H9 (cell line): ENCODE results near the gene APBB3. TPM values are rescaled to one million over a fixed set of nuclear protein-coding genes. Genes with fewer than 3 reads are reported as not detected.

ENCODE experiments used
- DNase-seq: peaks from one replicate; pipeline ENCODE4 v3.0.0-alpha.2; 2017
- H2AFZ ChIP-seq: one replicate; pipeline ENCODE4 v1.6.1; 2013; ENCODE audit warnings: mild to moderate bottlenecking, low read length, control low read depth, moderate library complexity
- H2AK5ac ChIP-seq: 2 replicates; pipeline ENCODE4 v1.6.1; 2013; ENCODE audit warnings: low read length, control low read depth, mixed read lengths; ENCODE audit not compliant: insufficient read length
- H2BK120ac ChIP-seq: one replicate; pipeline ENCODE4 v1.6.1; 2013; ENCODE audit warnings: low read depth, mild to moderate bottlenecking, low read length, control low read depth, inconsistent platforms; ENCODE audit not compliant: poor library complexity, severe bottlenecking
- H2BK12ac ChIP-seq: 2 replicates; pipeline ENCODE4 v1.6.1; 2013; ENCODE audit warnings: low read length, control low read depth, mixed read lengths, low read depth; ENCODE audit not compliant: insufficient read length
- H2BK15ac ChIP-seq: 2 replicates; pipeline ENCODE4 v1.6.1; 2013; ENCODE audit warnings: low read depth, low read length, control low read depth
- H2BK20ac ChIP-seq: one replicate; pipeline ENCODE4 v1.6.1; 2013; ENCODE audit warnings: low read depth, mild to moderate bottlenecking, low read length, control low read depth, inconsistent platforms; ENCODE audit not compliant: poor library complexity, severe bottlenecking
- H2BK5ac ChIP-seq: 2 replicates; pipeline ENCODE4 v1.6.1; 2013; ENCODE audit warnings: low read length, control low read depth, mixed read lengths; ENCODE audit not compliant: insufficient read length
- H3K14ac ChIP-seq: 2 replicates; pipeline ENCODE4 v1.6.1; 2013; ENCODE audit warnings: low read length, control low read depth; ENCODE audit not compliant: insufficient read depth
- H3K18ac ChIP-seq: 2 replicates; pipeline ENCODE4 v1.6.1; 2013; ENCODE audit warnings: low read depth, mild to moderate bottlenecking, mixed read lengths, low read length, control low read depth; ENCODE audit not compliant: insufficient read length
- H3K23ac ChIP-seq: 2 replicates; pipeline ENCODE4 v1.6.1; 2013; ENCODE audit warnings: low read length, control low read depth, mixed read lengths, low read depth; ENCODE audit not compliant: insufficient read length
- H3K23me2 ChIP-seq: 2 replicates; pipeline ENCODE4 v1.6.1; 2013; ENCODE audit warnings: low read depth, mild to moderate bottlenecking, mixed read lengths, low read length, control low read depth; ENCODE audit not compliant: insufficient read length, poor library complexity, severe bottlenecking
- H3K27ac ChIP-seq: 2 replicates; pipeline ENCODE4 v1.5.1; 2013; ENCODE audit warnings: low read length, control low read depth, mixed read lengths, low read depth; ENCODE audit not compliant: insufficient read length
- H3K27me3 ChIP-seq: 2 replicates; pipeline ENCODE4 v1.6.1; 2013; ENCODE audit warnings: low read length, control low read depth, inconsistent platforms; ENCODE audit not compliant: insufficient read depth
- H3K4ac ChIP-seq: 2 replicates; pipeline ENCODE4 v1.6.1; 2013; ENCODE audit warnings: low read depth, mild to moderate bottlenecking, control low read depth, inconsistent platforms, low read length, moderate library complexity
- H3K4me1 ChIP-seq: 2 replicates; pipeline ENCODE4 v1.6.1; 2013; ENCODE audit warnings: low read length, control low read depth, inconsistent platforms; ENCODE audit not compliant: insufficient read depth
- H3K4me2 ChIP-seq: 2 replicates; pipeline ENCODE4 v1.6.1; 2013; ENCODE audit warnings: low read length, control low read depth, mixed read lengths; ENCODE audit not compliant: insufficient read length, insufficient read depth
- H3K56ac ChIP-seq: 2 replicates; pipeline ENCODE4 v1.6.1; 2013; ENCODE audit warnings: low read depth, mild to moderate bottlenecking, mixed read lengths, low read length, control low read depth; ENCODE audit not compliant: insufficient read length
- H3K79me1 ChIP-seq: 2 replicates; pipeline ENCODE4 v1.6.1; 2013; ENCODE audit warnings: low read depth, mild to moderate bottlenecking, moderate library complexity, low read length, control low read depth, inconsistent platforms; ENCODE audit not compliant: insufficient read depth, poor library complexity, severe bottlenecking
- H3K79me2 ChIP-seq: 2 replicates; pipeline ENCODE4 v1.6.1; 2013; ENCODE audit warnings: low read length, control low read depth, inconsistent platforms; ENCODE audit not compliant: insufficient read depth
- H3K9ac ChIP-seq: 2 replicates; pipeline ENCODE4 v1.6.1; 2013; ENCODE audit warnings: low read length, control low read depth, mixed read lengths; ENCODE audit not compliant: insufficient read length; ENCODE audit errors: extremely low read depth
- H3K9me3 ChIP-seq: one replicate; pipeline ENCODE4 v1.6.1; 2013; ENCODE audit warnings: low read depth, low read length, inconsistent platforms; ENCODE audit not compliant: control insufficient read depth
- H3T11ph ChIP-seq: one replicate; pipeline ENCODE4 v1.6.1; 2013; ENCODE audit warnings: mild to moderate bottlenecking, low read length, control low read depth, inconsistent platforms
- H4K20me1 ChIP-seq: one replicate; pipeline ENCODE4 v1.6.1; 2013; ENCODE audit not compliant: control insufficient read depth, insufficient read length, insufficient read depth
- H4K5ac ChIP-seq: 2 replicates; pipeline ENCODE4 v1.6.1; 2013; ENCODE audit warnings: low read depth, mild to moderate bottlenecking, mixed read lengths, low read length, control low read depth; ENCODE audit not compliant: insufficient read length
- H4K8ac ChIP-seq: replicated peaks from 2 replicates; pipeline ENCODE4 v1.6.1; 2013; ENCODE audit warnings: low read length, control low read depth, mixed read lengths, low read depth; ENCODE audit not compliant: insufficient read length
- H4K91ac ChIP-seq: 2 replicates; pipeline ENCODE4 v1.6.1; 2013; ENCODE audit warnings: low read depth, mild to moderate bottlenecking, moderate library complexity, mixed read lengths, low read length, control low read depth; ENCODE audit not compliant: insufficient read length
- H3K27ac Mint-ChIP-seq, 3 experiments: 2 replicates in 2 of 3; 3 replicates in 1 of 3; pipeline ENCODE4 v1.8.0; 2020 to 2021; ENCODE audit warnings: mixed read lengths in 3 of 3, mild to moderate bottlenecking in 1 of 3, moderate library complexity in 1 of 3
- H3K27me3 Mint-ChIP-seq: 2 replicates; pipeline ENCODE4 v1.8.0; 2021; ENCODE audit warnings: low read depth, mild to moderate bottlenecking, moderate library complexity, mixed read lengths
- H3K36me3 Mint-ChIP-seq, 3 experiments: 2 replicates in 2 of 3; 3 replicates in 1 of 3; pipeline ENCODE4 v1.8.0; 2020 to 2021; ENCODE audit warnings: low read depth in 3 of 3, mixed read lengths in 3 of 3; ENCODE audit not compliant: insufficient read depth in 1 of 3
- H3K4me1 Mint-ChIP-seq, 2 experiments: 2 replicates each; pipeline ENCODE4 v1.8.0; 2020; ENCODE audit warnings: mixed read lengths in 2 of 2
- H3K4me3 Mint-ChIP-seq, 2 experiments: 2 replicates in 1 of 2; 3 replicates in 1 of 2; pipeline ENCODE4 v1.8.0; 2020 to 2021; ENCODE audit warnings: mild to moderate bottlenecking in 2 of 2, mixed read lengths in 2 of 2, moderate library complexity in 1 of 2
- H3K9me3 Mint-ChIP-seq, 2 experiments: 2 replicates in 1 of 2; 3 replicates in 1 of 2; pipeline ENCODE4 v1.8.0; 2020; ENCODE audit warnings: mild to moderate bottlenecking in 2 of 2, mixed read lengths in 2 of 2, moderate library complexity in 1 of 2
- total RNA-seq: library from RNA; stranded (reverse); gene quantifications from 2 replicates; pipeline ENCODE4 v1.2.1, GENCODE V29; 2021
- TF ChIP-seq, protein P1 (sequence below): fragments of 200-600 bp; sonication (generic); conservative IDR thresholded peaks from 3 replicates; pipeline ENCODE4 v1.8.0; 2021; ENCODE audit warnings: antibody characterized with exemption, mild to moderate bottlenecking

APBB3 gene
- total RNA-seq, 1 experiment from 2014 or later = 23.8 TPM

GRCh38 chr5:140608722-140609121, 44.3 kb upstream of the APBB3 start:
- no peak for DNase-seq
- no peak overlapping the region for H2AFZ ChIP-seq
- no peak overlapping the region for H3K4ac ChIP-seq
- H3K23ac ChIP-seq = no peak overlapping the region
- H3K4me1 ChIP-seq = no peaks in the 10 kb centered on the region
- no peak overlapping the region for H3K4me3 Mint-ChIP-seq
- H3K27ac Mint-ChIP-seq = no peak overlapping the region; a peak in 1 of 7 replicates
- H4K8ac ChIP-seq = no peak overlapping the region
- H2BK12ac ChIP-seq = no peak overlapping the region
- TF ChIP-seq, protein P1, sequence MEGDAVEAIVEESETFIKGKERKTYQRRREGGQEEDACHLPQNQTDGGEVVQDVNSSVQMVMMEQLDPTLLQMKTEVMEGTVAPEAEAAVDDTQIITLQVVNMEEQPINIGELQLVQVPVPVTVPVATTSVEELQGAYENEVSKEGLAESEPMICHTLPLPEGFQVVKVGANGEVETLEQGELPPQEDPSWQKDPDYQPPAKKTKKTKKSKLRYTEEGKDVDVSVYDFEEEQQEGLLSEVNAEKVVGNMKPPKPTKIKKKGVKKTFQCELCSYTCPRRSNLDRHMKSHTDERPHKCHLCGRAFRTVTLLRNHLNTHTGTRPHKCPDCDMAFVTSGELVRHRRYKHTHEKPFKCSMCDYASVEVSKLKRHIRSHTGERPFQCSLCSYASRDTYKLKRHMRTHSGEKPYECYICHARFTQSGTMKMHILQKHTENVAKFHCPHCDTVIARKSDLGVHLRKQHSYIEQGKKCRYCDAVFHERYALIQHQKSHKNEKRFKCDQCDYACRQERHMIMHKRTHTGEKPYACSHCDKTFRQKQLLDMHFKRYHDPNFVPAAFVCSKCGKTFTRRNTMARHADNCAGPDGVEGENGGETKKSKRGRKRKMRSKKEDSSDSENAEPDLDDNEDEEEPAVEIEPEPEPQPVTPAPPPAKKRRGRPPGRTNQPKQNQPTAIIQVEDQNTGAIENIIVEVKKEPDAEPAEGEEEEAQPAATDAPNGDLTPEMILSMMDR = no peak
- no peak overlapping the region for H3K9ac ChIP-seq
- peaks cover 0 to 3% (median 2%) of the 10 kb centered on the region in 3 experiments; a peak in 1 of 7 replicates for H3K36me3 Mint-ChIP-seq
- H3K79me1 ChIP-seq = no peaks in the 10 kb centered on the region
- H3K27ac ChIP-seq = no peak overlapping the region
- H4K91ac ChIP-seq = no peak overlapping the region
- H3K14ac ChIP-seq = no peak overlapping the region
- no peak overlapping the region for H2BK20ac ChIP-seq
- no peak overlapping the region for H2BK120ac ChIP-seq
- no peaks in the 10 kb centered on the region for H3K27me3 ChIP-seq
- H3K4me1 Mint-ChIP-seq = no peaks in the 10 kb centered on the region
- peaks cover 41 to 66% of the 10 kb centered on the region in 2 experiments for H3K9me3 Mint-ChIP-seq
- H3K4me2 ChIP-seq = no peak overlapping the region
- H4K20me1 ChIP-seq = no peaks in the 10 kb centered on the region
- H2AK5ac ChIP-seq = no peak overlapping the region
- H3K56ac ChIP-seq = no peak overlapping the region
- no peak overlapping the region for H3K18ac ChIP-seq
- H3K79me2 ChIP-seq = no peaks in the 10 kb centered on the region
- no peaks in the 10 kb centered on the region for H3K9me3 ChIP-seq
- H4K5ac ChIP-seq = no peak overlapping the region
- peaks cover 5% of the 10 kb centered on the region for H3K27me3 Mint-ChIP-seq
- no peak overlapping the region; the same call in 1 of the 2 replicates for H2BK15ac ChIP-seq
- no peaks in the 10 kb centered on the region for H3K23me2 ChIP-seq
- no peak overlapping the region for H3T11ph ChIP-seq
- no peak overlapping the region for H2BK5ac ChIP-seq
